Measurements from ENCODE around the gene HAUS1.

HAUS1 gene

DNA sequence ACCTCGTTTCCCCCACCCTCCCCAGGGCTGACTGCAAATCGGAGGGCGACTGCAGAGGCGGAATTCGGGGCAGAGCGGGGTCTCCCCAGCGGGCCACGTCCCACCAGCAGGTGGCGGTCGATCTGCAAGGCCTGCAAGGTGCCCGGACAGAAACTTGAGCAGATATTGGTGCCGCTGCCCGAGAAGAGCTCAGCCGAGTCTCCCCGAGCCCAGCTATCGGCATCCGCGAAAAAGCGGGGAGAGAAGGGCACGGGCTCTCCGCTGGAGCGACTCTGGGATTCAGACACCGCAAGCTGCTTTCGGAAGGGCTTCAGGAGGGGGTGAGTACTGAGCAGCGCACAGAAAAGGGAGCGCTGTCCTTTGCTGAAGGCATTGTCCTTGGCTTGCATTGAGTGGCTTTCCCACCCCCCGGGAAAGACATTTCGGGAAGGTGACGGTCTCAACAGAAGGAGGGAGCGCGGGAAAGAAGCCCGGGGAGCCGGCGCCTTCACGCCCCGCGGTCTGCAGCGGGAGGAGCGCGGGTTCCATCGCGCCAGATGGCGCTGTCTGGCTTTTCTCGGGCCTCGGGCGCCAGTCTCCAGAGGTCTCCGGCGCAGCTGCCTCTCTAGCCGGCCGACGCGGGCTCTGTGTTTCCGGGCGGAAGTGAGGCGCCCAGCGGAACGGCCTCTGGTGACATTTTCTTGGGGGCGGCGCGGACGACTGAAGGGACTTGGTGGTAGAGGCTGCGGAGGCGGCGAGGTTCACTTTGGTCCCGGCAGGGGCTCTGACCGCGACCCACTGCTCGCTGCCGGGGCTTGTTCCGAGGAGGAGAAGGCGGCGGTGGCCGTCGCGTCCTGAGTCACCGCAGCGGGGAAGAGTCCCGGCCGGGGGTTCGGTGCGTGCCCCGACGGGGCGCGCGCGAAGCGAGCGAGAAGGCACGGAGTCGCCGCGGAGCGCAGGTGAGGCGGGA, 69.5 kb downstream of the HAUS1 start:
- peak overlapping the region; percentile 74 for H3K4me3 ChIP-seq (ENCODE audit: low read length)
- peak; percentile 86 for DNase-seq (ENCODE audit: low read depth, low spot score)

DNA sequence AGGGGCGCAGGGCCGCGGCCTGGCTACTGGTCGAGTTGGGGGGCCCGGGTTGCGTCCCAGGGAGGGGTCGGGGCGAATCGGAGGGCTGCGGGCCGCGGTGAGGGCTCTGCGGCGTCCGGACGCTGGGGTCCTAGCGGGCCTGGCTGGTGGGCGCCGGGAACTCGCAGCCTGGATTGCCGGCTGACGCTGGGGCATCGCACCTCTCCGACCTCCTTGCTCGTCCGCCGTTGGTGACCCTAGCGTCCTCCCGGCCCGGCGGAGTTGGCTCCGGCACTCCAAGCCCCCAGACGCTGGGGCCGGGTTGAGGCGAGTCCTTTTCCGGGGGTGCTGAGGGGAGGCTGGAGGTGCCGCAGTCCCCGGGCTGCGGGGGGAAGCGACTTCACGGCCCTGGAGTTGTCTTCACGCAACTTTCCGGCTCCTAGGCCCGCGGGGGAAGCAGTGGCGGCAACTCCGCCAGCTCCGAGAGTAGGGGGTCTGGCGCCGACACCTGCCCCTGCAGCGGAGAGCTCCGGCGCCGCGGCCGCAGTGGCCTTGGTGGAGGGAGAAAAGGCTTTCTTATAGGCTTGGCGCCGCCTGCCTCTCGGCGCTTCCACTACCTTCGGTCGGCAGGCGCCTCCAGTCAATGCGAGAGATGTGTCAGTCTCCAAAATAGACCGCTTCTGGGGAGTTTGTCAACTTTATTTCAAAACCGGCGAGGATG, 70.3 kb downstream of the HAUS1 start:
- H3K4me3 ChIP-seq (ENCODE audit: low read length): peak overlapping the region; percentile 74
- DNase-seq (ENCODE audit: low read depth, low spot score): peak; percentile 10

DNA sequence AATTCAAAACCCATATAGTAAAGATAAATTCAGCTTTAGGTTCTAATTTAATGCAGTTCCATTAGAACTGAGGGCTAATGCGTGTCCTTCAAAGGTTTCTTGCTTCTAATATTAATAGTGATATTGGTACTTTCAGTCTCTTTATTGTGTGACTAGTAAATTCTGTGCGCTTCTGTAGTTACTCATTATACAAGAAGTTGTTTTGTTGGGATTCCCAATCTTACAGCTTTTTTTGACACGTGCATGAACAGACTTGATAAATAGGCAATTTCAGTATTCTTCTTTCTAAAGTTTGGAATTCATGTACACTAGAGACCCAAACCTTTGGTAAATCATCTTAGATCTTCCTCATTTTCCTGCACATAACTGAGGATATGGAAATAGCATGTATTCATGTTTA, 71.8 kb downstream of the HAUS1 start:
- H3K4me3 ChIP-seq (ENCODE audit: low read length): no peak overlapping the region

More for the DNA sequence above, 71.8 kb downstream of the HAUS1 start:
- no peak for DNase-seq (ENCODE audit: low read depth, low spot score)

Data from Jurkat, Clone E6-1 (cell line).